Bronchial epithelial cell (primary cell): Measurements from ENCODE around the gene RASA2. TPM values are rescaled to one million over a fixed set of nuclear protein-coding genes. Genes with fewer than 3 reads are reported as not detected.

Experiments used
- DNase-seq: peaks from one replicate; pipeline ENCODE4 v3.0.0-alpha.2; 2010; ENCODE audit warnings: low read depth
- FAIRE-seq: peaks from 2 replicates; lab custom pipeline; 2011; peaks lifted over from hg19 to GRCh38; lab: Jason Lieb, UNC
- H3K27me3 ChIP-seq: 2 replicates; pipeline ENCODE4 v1.5.1; 2011; ENCODE audit warnings: low read length; ENCODE audit not compliant: control insufficient read depth, insufficient read depth
- H3K36me3 ChIP-seq: 2 replicates; pipeline ENCODE4 v1.5.1; 2011; ENCODE audit warnings: low read length; ENCODE audit not compliant: control insufficient read depth, insufficient read depth
- H3K4me3 ChIP-seq: 2 replicates; pipeline ENCODE4 v1.5.1; 2011; ENCODE audit warnings: mild to moderate bottlenecking, low read depth, low read length, control low read depth
- CTCF ChIP-seq: IDR thresholded peaks from 2 replicates; pipeline ENCODE4 v1.5.1; 2011; ENCODE audit warnings: mild to moderate bottlenecking, moderate library complexity, low read length, control low read depth, inconsistent platforms; ENCODE audit not compliant: insufficient read depth, severe bottlenecking
- total RNA-seq: library from RNA; depleted of rRNA; stranded (reverse); fragments of >200 nt; gene quantifications from 2 replicates; pipeline ENCODE4 v1.2.1, GENCODE V29; 2014

RASA2 gene
- total RNA-seq, 1 donor from 2014 or later: 11.8 TPM

- no peak for TF ChIP-seq CTCF
- Histone ChIP-seq H3K36me3 (peaks cover 2% of the 10 kb centered on the region), H3K27me3 (no peaks in the 10 kb centered on the region), H3K4me3 (no peak overlapping the region)
- no peak for FAIRE-seq
- DNase-seq: no peak
Observed at GRCh38 chr3:141542202-141542969, 55.6 kb downstream of the RASA2 start.

DNA sequence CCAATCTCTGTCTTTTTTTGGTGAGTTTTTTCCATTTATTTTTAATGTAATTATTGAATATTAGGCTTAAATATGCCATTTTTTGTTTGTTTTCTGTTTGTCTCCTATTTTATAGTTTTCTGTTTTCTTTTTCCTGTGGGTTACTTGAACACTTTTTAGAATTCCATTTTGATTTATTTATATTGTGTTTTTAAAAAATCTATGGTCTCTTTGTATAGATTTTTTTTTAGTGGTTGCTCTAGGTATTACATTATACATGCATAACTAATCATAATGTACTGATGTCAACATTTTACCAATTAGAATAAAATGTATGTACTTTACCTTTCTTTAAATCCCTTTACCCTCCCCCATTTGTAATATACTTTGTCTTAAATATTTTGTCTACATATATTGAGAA, 56.2 kb downstream of the RASA2 start:
- Histone ChIP-seq H3K4me3 (no peak overlapping the region), H3K36me3 (peaks cover 2% of the 10 kb centered on the region), H3K27me3 (no peaks in the 10 kb centered on the region)
- DNase-seq: no peak
- TF ChIP-seq CTCF: no peak
- no peak for FAIRE-seq

- no peak for FAIRE-seq
- no peak for DNase-seq
- no peak for TF ChIP-seq CTCF
- no peaks in the 10 kb centered on the region for H3K27me3 ChIP-seq
- H3K4me3 ChIP-seq: no peak overlapping the region
- peaks cover 2% of the 10 kb centered on the region for H3K36me3 ChIP-seq
Observed at GRCh38 chr3:141544697-141545096, 57.9 kb downstream of the RASA2 start.

GRCh38 chr3:141546081-141546480, 59.3 kb downstream of the RASA2 start:
- Histone ChIP-seq H3K4me3 (no peak overlapping the region), H3K36me3 (peaks cover 2% of the 10 kb centered on the region), H3K27me3 (no peaks in the 10 kb centered on the region)
- FAIRE-seq (no peak), DNase-seq (no peak)
- TF ChIP-seq CTCF: no peak

DNA sequence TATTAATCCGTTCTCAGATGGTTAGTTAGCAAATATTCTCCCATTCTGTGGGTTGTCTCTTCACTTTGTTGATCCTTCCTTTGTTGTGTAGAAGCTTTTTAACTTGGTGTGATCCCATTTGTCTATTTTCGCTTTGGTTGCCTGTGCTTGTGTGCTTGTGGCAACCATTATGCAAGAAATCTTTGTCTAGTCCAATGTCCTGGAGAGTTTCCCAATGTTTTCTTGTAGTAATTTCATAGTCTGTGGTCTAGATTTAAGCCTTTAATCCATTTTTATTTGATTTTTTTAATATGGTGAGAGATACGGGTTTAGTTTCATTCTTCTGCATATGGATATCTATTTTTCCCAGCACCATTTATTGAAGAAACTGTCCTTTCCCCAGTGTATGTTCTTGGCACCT, 59.8 kb downstream of the RASA2 start:
- no peak for DNase-seq
- H3K4me3 ChIP-seq: no peak overlapping the region
- FAIRE-seq: no peak
- no peak for TF ChIP-seq CTCF
- H3K36me3 ChIP-seq: peaks cover 2% of the 10 kb centered on the region
- H3K27me3 ChIP-seq: no peaks in the 10 kb centered on the region

GRCh38 chr3:141547791-141548190, 61.0 kb downstream of the RASA2 start:
- no peak overlapping the region for H3K4me3 ChIP-seq
- H3K27me3 ChIP-seq: no peaks in the 10 kb centered on the region
- FAIRE-seq (no peak), DNase-seq (no peak)
- no peak for TF ChIP-seq CTCF
- peaks cover 1% of the 10 kb centered on the region for H3K36me3 ChIP-seq
